ENCODE results near the gene ZBTB46. TPM values are rescaled to one million over a fixed set of nuclear protein-coding genes. Genes with fewer than 3 reads are reported as not detected.

The ZBTB46 gene
- total and polyA plus RNA-seq, 10 of the 15 experiments (the other 5 are each of a cell fraction or from before 2014, with no cell fraction given) = 0.15 to 0.92 (median 0.34) TPM

DNA sequence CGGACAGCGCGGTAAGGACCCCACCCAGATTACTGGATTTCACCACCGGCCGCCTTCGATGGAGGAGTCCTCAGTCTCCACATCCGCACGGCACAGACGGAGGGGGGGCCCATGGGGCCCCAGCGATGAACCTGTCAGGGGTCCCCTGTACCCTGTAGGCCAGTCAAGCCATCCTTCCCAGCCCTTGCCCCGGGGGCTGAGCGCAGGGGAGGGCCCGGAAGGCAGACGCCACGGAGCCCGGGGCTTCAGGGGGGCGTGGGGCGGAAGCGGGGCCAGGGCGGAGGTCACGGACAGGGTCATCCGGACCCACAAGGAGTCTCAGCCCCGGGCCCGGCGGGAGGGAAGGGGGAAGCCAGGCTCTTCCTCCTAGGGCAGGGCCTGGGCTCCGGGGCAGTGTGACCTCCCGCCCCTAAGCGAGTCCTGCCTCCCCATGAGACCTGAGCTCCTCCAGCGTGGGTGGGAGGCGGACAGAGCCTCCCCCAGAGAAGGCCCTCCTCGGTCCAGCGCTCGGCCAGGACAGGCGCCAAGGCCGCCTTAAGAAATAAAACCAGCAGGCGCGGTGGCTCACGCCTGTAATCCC lies 22.8 kb downstream of the ZBTB46 start (continued):
- TF ChIP-seq, protein P1, sequence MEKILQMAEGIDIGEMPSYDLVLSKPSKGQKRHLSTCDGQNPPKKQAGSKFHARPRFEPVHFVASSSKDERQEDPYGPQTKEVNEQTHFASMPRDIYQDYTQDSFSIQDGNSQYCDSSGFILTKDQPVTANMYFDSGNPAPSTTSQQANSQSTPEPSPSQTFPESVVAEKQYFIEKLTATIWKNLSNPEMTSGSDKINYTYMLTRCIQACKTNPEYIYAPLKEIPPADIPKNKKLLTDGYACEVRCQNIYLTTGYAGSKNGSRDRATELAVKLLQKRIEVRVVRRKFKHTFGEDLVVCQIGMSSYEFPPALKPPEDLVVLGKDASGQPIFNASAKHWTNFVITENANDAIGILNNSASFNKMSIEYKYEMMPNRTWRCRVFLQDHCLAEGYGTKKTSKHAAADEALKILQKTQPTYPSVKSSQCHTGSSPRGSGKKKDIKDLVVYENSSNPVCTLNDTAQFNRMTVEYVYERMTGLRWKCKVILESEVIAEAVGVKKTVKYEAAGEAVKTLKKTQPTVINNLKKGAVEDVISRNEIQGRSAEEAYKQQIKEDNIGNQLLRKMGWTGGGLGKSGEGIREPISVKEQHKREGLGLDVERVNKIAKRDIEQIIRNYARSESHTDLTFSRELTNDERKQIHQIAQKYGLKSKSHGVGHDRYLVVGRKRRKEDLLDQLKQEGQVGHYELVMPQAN (conservative IDR thresholded peaks at IDR 0.05) = no peak
- TF ChIP-seq ZNF24 (IDR thresholded peaks at IDR 0.05) (no peak), TBL1XR1 (IDR thresholded peaks at IDR 0.05; ENCODE audit: low read depth, low read length) (no peak), BMI1 (IDR thresholded peaks at IDR 0.05; ENCODE audit: borderline replicate concordance) (no peak), YBX1 (IDR thresholded peaks at IDR 0.05) (no peak), NR2C2 (IDR thresholded peaks at IDR 0.05; ENCODE audit: borderline replicate concordance, control insufficient read depth, insufficient read length, low read depth) (no peak), SREBF1 (IDR thresholded peaks at IDR 0.05; ENCODE audit: low read length) (no peak), FOXK2 (IDR thresholded peaks at IDR 0.05) (no peak), KDM1A (IDR thresholded peaks at IDR 0.05; ENCODE audit: borderline replicate concordance) (no peak), STAT3 (IDR thresholded peaks at IDR 0.05; ENCODE audit: low read depth, low read length) (no peak), DPF2 (IDR thresholded peaks at IDR 0.05) (no peak), NFYB (IDR thresholded peaks at IDR 0.05; ENCODE audit: insufficient read depth, low read depth, low read length) (no peak), KLF5 (IDR thresholded peaks at IDR 0.05; ENCODE audit: partially characterized antibody) (no peak)
- TF ChIP-seq, protein P2, sequence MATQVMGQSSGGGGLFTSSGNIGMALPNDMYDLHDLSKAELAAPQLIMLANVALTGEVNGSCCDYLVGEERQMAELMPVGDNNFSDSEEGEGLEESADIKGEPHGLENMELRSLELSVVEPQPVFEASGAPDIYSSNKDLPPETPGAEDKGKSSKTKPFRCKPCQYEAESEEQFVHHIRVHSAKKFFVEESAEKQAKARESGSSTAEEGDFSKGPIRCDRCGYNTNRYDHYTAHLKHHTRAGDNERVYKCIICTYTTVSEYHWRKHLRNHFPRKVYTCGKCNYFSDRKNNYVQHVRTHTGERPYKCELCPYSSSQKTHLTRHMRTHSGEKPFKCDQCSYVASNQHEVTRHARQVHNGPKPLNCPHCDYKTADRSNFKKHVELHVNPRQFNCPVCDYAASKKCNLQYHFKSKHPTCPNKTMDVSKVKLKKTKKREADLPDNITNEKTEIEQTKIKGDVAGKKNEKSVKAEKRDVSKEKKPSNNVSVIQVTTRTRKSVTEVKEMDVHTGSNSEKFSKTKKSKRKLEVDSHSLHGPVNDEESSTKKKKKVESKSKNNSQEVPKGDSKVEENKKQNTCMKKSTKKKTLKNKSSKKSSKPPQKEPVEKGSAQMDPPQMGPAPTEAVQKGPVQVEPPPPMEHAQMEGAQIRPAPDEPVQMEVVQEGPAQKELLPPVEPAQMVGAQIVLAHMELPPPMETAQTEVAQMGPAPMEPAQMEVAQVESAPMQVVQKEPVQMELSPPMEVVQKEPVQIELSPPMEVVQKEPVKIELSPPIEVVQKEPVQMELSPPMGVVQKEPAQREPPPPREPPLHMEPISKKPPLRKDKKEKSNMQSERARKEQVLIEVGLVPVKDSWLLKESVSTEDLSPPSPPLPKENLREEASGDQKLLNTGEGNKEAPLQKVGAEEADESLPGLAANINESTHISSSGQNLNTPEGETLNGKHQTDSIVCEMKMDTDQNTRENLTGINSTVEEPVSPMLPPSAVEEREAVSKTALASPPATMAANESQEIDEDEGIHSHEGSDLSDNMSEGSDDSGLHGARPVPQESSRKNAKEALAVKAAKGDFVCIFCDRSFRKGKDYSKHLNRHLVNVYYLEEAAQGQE (IDR thresholded peaks at IDR 0.05; ENCODE audit: low read depth, low read length) = no peak
- TF ChIP-seq, protein P3, sequence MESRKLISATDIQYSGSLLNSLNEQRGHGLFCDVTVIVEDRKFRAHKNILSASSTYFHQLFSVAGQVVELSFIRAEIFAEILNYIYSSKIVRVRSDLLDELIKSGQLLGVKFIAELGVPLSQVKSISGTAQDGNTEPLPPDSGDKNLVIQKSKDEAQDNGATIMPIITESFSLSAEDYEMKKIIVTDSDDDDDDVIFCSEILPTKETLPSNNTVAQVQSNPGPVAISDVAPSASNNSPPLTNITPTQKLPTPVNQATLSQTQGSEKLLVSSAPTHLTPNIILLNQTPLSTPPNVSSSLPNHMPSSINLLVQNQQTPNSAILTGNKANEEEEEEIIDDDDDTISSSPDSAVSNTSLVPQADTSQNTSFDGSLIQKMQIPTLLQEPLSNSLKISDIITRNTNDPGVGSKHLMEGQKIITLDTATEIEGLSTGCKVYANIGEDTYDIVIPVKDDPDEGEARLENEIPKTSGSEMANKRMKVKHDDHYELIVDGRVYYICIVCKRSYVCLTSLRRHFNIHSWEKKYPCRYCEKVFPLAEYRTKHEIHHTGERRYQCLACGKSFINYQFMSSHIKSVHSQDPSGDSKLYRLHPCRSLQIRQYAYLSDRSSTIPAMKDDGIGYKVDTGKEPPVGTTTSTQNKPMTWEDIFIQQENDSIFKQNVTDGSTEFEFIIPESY (IDR thresholded peaks at IDR 0.05) = no peak
- TF ChIP-seq, protein P4, sequence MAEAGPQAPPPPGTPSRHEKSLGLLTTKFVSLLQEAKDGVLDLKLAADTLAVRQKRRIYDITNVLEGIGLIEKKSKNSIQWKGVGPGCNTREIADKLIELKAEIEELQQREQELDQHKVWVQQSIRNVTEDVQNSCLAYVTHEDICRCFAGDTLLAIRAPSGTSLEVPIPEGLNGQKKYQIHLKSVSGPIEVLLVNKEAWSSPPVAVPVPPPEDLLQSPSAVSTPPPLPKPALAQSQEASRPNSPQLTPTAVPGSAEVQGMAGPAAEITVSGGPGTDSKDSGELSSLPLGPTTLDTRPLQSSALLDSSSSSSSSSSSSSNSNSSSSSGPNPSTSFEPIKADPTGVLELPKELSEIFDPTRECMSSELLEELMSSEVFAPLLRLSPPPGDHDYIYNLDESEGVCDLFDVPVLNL (IDR thresholded peaks at IDR 0.05; ENCODE audit: low read depth, low read length) = no peak

All from GM12878 (cell line).